ENCODE measurements around the gene ZBTB11.
"Not testable (repeated sequence)": the region's sequence is repeated elsewhere in the genome, so short reads cannot be mapped to it uniquely, and the experiment has no call there.

The ZBTB11 gene

DNA sequence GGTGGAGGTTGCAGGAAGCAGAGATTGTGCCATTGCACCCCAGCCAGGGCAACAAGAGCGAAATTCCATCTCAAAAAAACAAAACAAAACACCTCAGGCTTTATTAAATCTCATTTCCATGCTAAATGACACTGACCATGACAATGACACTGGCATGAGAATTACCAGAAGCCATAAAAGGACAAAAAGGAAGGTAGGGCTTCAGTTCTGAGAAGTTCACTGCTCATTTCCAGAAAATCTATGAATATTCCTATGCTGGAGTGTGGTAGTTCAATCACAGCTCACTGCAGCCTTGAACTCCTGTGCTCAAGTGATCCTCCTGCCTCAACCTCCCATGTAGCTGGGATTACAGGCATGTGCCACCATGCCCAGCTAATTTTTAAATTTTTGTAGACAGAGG, 58.2 kb downstream of the ZBTB11 start:
- DNase-seq (ENCODE audit: low read depth in 3 of 3) = no peak

- DNase-seq (ENCODE audit: low read depth in 3 of 3) = no peak
These were observed 59.5 kb downstream of the ZBTB11 start for GRCh38 chr3:101617478-101617877.

- no peak for DNase-seq (ENCODE audit: low read depth in 3 of 3)
These were observed 61.4 kb downstream of the ZBTB11 start for GRCh38 chr3:101615525-101615924.

DNA sequence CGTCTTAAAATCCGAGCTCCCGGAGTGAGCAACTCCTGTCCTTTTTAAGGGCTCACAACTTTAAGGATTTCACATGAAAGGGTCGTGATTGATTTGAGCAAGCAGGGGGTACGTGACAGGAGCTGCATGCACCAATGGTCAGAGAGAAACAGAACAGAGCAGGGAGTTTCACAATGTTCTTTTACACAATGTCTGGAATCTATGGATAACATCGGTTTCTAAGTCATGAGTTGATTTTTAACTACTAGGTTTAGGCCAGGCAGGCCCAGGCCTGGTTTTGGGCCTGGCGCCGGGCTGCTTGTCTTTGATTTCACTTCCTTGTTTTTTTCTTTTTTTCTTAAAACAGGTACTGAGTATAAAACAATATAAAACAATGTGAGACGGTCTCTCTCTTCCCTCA, 63.9 kb downstream of the ZBTB11 start:
- not testable (repeated sequence) for DNase-seq (ENCODE audit: low read depth in 3 of 3)

- no peak for DNase-seq (ENCODE audit: low read depth in 3 of 3)
These were observed 65.9 kb downstream of the ZBTB11 start for GRCh38 chr3:101611023-101611422.

DNA sequence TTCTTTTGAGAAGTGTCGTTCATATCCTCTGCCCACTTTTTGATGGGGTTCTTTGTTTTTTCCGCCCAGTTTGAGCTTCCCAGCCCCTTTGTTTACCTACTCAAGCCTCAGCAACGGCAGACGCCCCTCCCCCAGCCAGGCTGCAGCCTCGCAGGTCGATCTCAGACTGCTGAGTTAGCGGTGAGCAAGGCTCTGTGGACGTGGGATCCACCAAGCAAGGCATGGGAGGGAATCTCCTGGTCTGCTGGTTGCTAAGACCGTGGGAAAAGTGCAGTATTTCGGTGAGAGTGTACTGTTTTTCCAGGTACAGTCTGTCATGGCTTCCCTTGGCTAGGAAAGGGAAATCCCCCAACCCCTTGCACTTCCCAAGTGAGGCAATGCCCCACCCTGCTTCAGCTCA, 71.5 kb downstream of the ZBTB11 start:
- not testable (repeated sequence) for DNase-seq (ENCODE audit: low read depth in 3 of 3)

GRCh38 chr3:101603184-101603583, 73.7 kb downstream of the ZBTB11 start:
- DNase-seq (ENCODE audit: low read depth in 3 of 3) = no peak

DNA sequence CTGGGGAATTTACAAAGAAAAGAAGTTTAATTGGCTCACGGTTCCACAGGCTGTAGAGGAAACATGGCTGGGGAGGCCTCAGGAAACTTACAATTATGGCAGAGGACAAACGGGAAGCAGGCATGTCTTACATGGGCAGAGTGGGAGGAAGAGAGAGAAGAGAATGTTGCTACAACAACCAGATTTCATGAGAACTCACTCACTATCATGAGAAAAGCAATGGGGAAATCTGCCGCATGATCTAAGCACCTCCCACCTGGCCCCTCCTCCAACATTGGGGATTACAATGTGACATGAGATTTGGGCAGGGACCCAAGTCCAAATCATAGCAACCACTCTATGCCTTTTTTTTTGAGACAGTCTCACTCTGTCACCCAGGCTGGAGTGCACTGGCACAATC, 74.2 kb downstream of the ZBTB11 start:
- no peak for DNase-seq (ENCODE audit: low read depth in 3 of 3)
